ENCODE measurements around the gene SHROOM3.

The SHROOM3 gene

GRCh38 chr4:76550966-76551780, 116.1 kb downstream of the SHROOM3 start:
- 83 to 86% methylated on average over 3 of the region's 8 CpGs for WGBS, 2 experiments (ENCODE audit: insufficient coverage in 2 of 2)
- H3K4me1 ChIP-seq (ENCODE audit: control insufficient read depth, insufficient read depth, low read length, poor library complexity, severe bottlenecking): peaks cover 6% of the 10 kb centered on the region
- no peak overlapping the region for H3K27ac ChIP-seq (ENCODE audit: low read depth, low read length, severe bottlenecking)
- peaks cover 3% of the 10 kb centered on the region for H3K36me3 ChIP-seq (ENCODE audit: control insufficient read depth, insufficient read depth, low read length)
- H3K4me3 ChIP-seq (ENCODE audit: extremely low read depth, insufficient read depth, low read length, poor library complexity, severe bottlenecking): no peak overlapping the region
- H3K9me3 ChIP-seq (ENCODE audit: control insufficient read depth, low read length): no peaks in the 10 kb centered on the region

- no peaks in the 10 kb centered on the region for H3K9me3 ChIP-seq (ENCODE audit: control insufficient read depth, low read length)
- H3K4me1 ChIP-seq (ENCODE audit: control insufficient read depth, insufficient read depth, low read length, poor library complexity, severe bottlenecking): peaks cover 5% of the 10 kb centered on the region
- no peak overlapping the region for H3K4me3 ChIP-seq (ENCODE audit: extremely low read depth, insufficient read depth, low read length, poor library complexity, severe bottlenecking)
- 95 to 100% methylated on average over 4 to 6 of the region's 10 CpGs for WGBS, 2 experiments (ENCODE audit: insufficient coverage in 2 of 2)
- H3K36me3 ChIP-seq (ENCODE audit: control insufficient read depth, insufficient read depth, low read length): peaks cover 3% of the 10 kb centered on the region
- no peak overlapping the region for H3K27ac ChIP-seq (ENCODE audit: low read depth, low read length, severe bottlenecking)
Observed at GRCh38 chr4:76554630-76555029, 119.6 kb downstream of the SHROOM3 start.

- Histone ChIP-seq H3K9me3 (ENCODE audit: control insufficient read depth, low read length) (no peaks in the 10 kb centered on the region), H3K4me3 (ENCODE audit: extremely low read depth, insufficient read depth, low read length, poor library complexity, severe bottlenecking) (no peak overlapping the region), H3K36me3 (ENCODE audit: control insufficient read depth, insufficient read depth, low read length) (peaks cover 3% of the 10 kb centered on the region), H3K27ac (ENCODE audit: low read depth, low read length, severe bottlenecking) (no peak overlapping the region), H3K4me1 (ENCODE audit: control insufficient read depth, insufficient read depth, low read length, poor library complexity, severe bottlenecking) (peaks cover 6% of the 10 kb centered on the region)
- 100% methylated on average over 1 of the region's 1 CpG; no CpG with 5 or more reads in 1 of the 2 experiments for WGBS, 2 experiments (ENCODE audit: insufficient coverage in 2 of 2)
Observed at GRCh38 chr4:76556452-76556851, 121.4 kb downstream of the SHROOM3 start.

GRCh38 chr4:76558396-76559235, 123.6 kb downstream of the SHROOM3 start:
- Histone ChIP-seq H3K36me3 (ENCODE audit: control insufficient read depth, insufficient read depth, low read length) (peaks cover 3% of the 10 kb centered on the region), H3K4me3 (ENCODE audit: extremely low read depth, insufficient read depth, low read length, poor library complexity, severe bottlenecking) (no peak overlapping the region), H3K4me1 (ENCODE audit: control insufficient read depth, insufficient read depth, low read length, poor library complexity, severe bottlenecking) (peaks cover 14% of the 10 kb centered on the region), H3K27ac (ENCODE audit: low read depth, low read length, severe bottlenecking) (no peak overlapping the region), H3K9me3 (ENCODE audit: control insufficient read depth, low read length) (no peaks in the 10 kb centered on the region)
- WGBS, 2 experiments (ENCODE audit: insufficient coverage in 2 of 2): 16 to 50% methylated on average over 1 to 4 of the region's 5 CpGs

- Histone ChIP-seq H3K4me3 (ENCODE audit: extremely low read depth, insufficient read depth, low read length, poor library complexity, severe bottlenecking) (no peak overlapping the region), H3K36me3 (ENCODE audit: control insufficient read depth, insufficient read depth, low read length) (peaks cover 3% of the 10 kb centered on the region), H3K4me1 (ENCODE audit: control insufficient read depth, insufficient read depth, low read length, poor library complexity, severe bottlenecking) (peaks cover 18% of the 10 kb centered on the region), H3K9me3 (ENCODE audit: control insufficient read depth, low read length) (no peaks in the 10 kb centered on the region), H3K27ac (ENCODE audit: low read depth, low read length, severe bottlenecking) (no peak overlapping the region)
- WGBS, 2 experiments (ENCODE audit: insufficient coverage in 2 of 2): 60 to 69% methylated on average over 3 to 6 of the region's 13 CpGs
Observed at GRCh38 chr4:76559236-76560071, 124.4 kb downstream of the SHROOM3 start.

- H3K27ac ChIP-seq (ENCODE audit: low read depth, low read length, severe bottlenecking): no peak overlapping the region
- H3K4me1 ChIP-seq (ENCODE audit: control insufficient read depth, insufficient read depth, low read length, poor library complexity, severe bottlenecking): peaks cover 18% of the 10 kb centered on the region
- no peaks in the 10 kb centered on the region for H3K9me3 ChIP-seq (ENCODE audit: control insufficient read depth, low read length)
- H3K36me3 ChIP-seq (ENCODE audit: control insufficient read depth, insufficient read depth, low read length): no peaks in the 10 kb centered on the region
- WGBS, 2 experiments (ENCODE audit: insufficient coverage in 2 of 2): 70 to 80% methylated on average over 2 of the region's 2 CpGs
- no peak overlapping the region for H3K4me3 ChIP-seq (ENCODE audit: extremely low read depth, insufficient read depth, low read length, poor library complexity, severe bottlenecking)
Observed at GRCh38 chr4:76562161-76562560, 127.1 kb downstream of the SHROOM3 start.

GRCh38 chr4:76562836-76563453, 127.9 kb downstream of the SHROOM3 start:
- Histone ChIP-seq H3K4me1 (ENCODE audit: control insufficient read depth, insufficient read depth, low read length, poor library complexity, severe bottlenecking) (peaks cover 18% of the 10 kb centered on the region), H3K27ac (ENCODE audit: low read depth, low read length, severe bottlenecking) (no peak overlapping the region), H3K4me3 (ENCODE audit: extremely low read depth, insufficient read depth, low read length, poor library complexity, severe bottlenecking) (no peak overlapping the region), H3K9me3 (ENCODE audit: control insufficient read depth, low read length) (no peaks in the 10 kb centered on the region), H3K36me3 (ENCODE audit: control insufficient read depth, insufficient read depth, low read length) (no peaks in the 10 kb centered on the region)
- 89 to 98% methylated on average over 3 to 4 of the region's 4 CpGs for WGBS, 2 experiments (ENCODE audit: insufficient coverage in 2 of 2)

GRCh38 chr4:76563454-76564122, 128.6 kb downstream of the SHROOM3 start:
- Histone ChIP-seq H3K36me3 (ENCODE audit: control insufficient read depth, insufficient read depth, low read length) (no peaks in the 10 kb centered on the region), H3K4me1 (ENCODE audit: control insufficient read depth, insufficient read depth, low read length, poor library complexity, severe bottlenecking) (peaks cover 18% of the 10 kb centered on the region), H3K4me3 (ENCODE audit: extremely low read depth, insufficient read depth, low read length, poor library complexity, severe bottlenecking) (no peak overlapping the region), H3K27ac (ENCODE audit: low read depth, low read length, severe bottlenecking) (no peak overlapping the region), H3K9me3 (ENCODE audit: control insufficient read depth, low read length) (no peaks in the 10 kb centered on the region)
- WGBS, 2 experiments (ENCODE audit: insufficient coverage in 2 of 2): 90 to 98% methylated on average over 4 to 5 of the region's 7 CpGs

GRCh38 chr4:76564123-76564915, 129.3 kb downstream of the SHROOM3 start:
- no peaks in the 10 kb centered on the region for H3K36me3 ChIP-seq (ENCODE audit: control insufficient read depth, insufficient read depth, low read length)
- peaks cover 18% of the 10 kb centered on the region for H3K4me1 ChIP-seq (ENCODE audit: control insufficient read depth, insufficient read depth, low read length, poor library complexity, severe bottlenecking)
- H3K27ac ChIP-seq (ENCODE audit: low read depth, low read length, severe bottlenecking): no peak overlapping the region
- WGBS, 2 experiments (ENCODE audit: insufficient coverage in 2 of 2): no CpG with 5 or more reads among the region's 4 CpGs
- H3K4me3 ChIP-seq (ENCODE audit: extremely low read depth, insufficient read depth, low read length, poor library complexity, severe bottlenecking): no peak overlapping the region
- H3K9me3 ChIP-seq (ENCODE audit: control insufficient read depth, low read length): no peaks in the 10 kb centered on the region
